Measurements from ENCODE around the gene APLP2. TPM values are rescaled to one million over a fixed set of nuclear protein-coding genes. Genes with fewer than 3 reads are reported as not detected.

APLP2 gene
- polyA plus RNA-seq, 1 donor from 2014 or later = 226 TPM

DNA sequence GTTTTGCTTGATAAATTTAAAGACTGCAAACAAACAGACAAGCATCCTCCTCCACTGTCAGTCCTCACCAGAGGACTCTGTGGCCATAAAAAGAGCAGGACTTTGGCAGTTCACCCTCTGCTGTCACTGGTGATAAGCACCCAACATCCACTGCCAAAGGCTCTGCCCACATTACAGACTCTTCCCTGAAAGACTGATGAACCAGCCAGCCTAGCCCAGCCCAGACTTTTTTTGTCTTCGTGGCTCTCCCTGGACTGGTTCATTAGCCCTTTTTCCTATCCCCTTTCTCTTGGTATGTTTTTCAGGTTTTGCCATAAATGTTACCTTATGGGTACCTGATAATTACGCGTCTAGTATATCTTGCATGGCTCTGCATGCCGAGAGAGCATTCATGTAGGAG lies 104.9 kb downstream of the APLP2 start:
- Histone ChIP-seq H3K9me3 (ENCODE audit: low read length) (no peaks in the 10 kb centered on the region), H3F3A (ENCODE audit: insufficient read depth, low read length, poor library complexity, severe bottlenecking) (no peaks in the 10 kb centered on the region), H3K79me2 (replicated peaks; ENCODE audit: insufficient read depth, low read length) (no peaks in the 10 kb centered on the region), H3K9me2 (ENCODE audit: insufficient read depth, low read length) (no peaks in the 10 kb centered on the region), H2AFZ (ENCODE audit: low read depth, low read length) (no peak overlapping the region), H3K27ac (ENCODE audit: low read length) (no peak overlapping the region), H3K36me3 (ENCODE audit: insufficient read depth, low read length) (no peaks in the 10 kb centered on the region), H3K27me3 (ENCODE audit: insufficient read depth, low read depth, low read length) (no peaks in the 10 kb centered on the region), H3K4me3 (ENCODE audit: low read length) (no peak overlapping the region), H4K20me1 (ENCODE audit: insufficient read depth) (no peaks in the 10 kb centered on the region), H3K4me2 (ENCODE audit: low read length) (no peak overlapping the region), H3K9ac (ENCODE audit: low read length) (no peak overlapping the region)
- TF ChIP-seq SMC3 (conservative IDR thresholded peaks at IDR 0.05; ENCODE audit: poor library complexity) (no peak), POLR2AphosphoS5 (IDR thresholded peaks at IDR 0.05) (no peak), EP300 (conservative IDR thresholded peaks at IDR 0.05; ENCODE audit: poor library complexity, severe bottlenecking) (no peak), EZH2 (IDR thresholded peaks at IDR 0.05; ENCODE audit: borderline replicate concordance, insufficient read depth, low read length, poor library complexity, severe bottlenecking) (no peak), TAF1 (IDR thresholded peaks at IDR 0.05; ENCODE audit: low read depth) (no peak), RAD21 (conservative IDR thresholded peaks at IDR 0.05) (no peak), MXI1 (conservative IDR thresholded peaks at IDR 0.05; ENCODE audit: poor library complexity, severe bottlenecking) (no peak), CTCF (IDR thresholded peaks at IDR 0.05; ENCODE audit: poor library complexity, severe bottlenecking) (no peak)
- TF ChIP-seq, protein P1, sequence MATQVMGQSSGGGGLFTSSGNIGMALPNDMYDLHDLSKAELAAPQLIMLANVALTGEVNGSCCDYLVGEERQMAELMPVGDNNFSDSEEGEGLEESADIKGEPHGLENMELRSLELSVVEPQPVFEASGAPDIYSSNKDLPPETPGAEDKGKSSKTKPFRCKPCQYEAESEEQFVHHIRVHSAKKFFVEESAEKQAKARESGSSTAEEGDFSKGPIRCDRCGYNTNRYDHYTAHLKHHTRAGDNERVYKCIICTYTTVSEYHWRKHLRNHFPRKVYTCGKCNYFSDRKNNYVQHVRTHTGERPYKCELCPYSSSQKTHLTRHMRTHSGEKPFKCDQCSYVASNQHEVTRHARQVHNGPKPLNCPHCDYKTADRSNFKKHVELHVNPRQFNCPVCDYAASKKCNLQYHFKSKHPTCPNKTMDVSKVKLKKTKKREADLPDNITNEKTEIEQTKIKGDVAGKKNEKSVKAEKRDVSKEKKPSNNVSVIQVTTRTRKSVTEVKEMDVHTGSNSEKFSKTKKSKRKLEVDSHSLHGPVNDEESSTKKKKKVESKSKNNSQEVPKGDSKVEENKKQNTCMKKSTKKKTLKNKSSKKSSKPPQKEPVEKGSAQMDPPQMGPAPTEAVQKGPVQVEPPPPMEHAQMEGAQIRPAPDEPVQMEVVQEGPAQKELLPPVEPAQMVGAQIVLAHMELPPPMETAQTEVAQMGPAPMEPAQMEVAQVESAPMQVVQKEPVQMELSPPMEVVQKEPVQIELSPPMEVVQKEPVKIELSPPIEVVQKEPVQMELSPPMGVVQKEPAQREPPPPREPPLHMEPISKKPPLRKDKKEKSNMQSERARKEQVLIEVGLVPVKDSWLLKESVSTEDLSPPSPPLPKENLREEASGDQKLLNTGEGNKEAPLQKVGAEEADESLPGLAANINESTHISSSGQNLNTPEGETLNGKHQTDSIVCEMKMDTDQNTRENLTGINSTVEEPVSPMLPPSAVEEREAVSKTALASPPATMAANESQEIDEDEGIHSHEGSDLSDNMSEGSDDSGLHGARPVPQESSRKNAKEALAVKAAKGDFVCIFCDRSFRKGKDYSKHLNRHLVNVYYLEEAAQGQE (IDR thresholded peaks at IDR 0.05; ENCODE audit: borderline replicate concordance) = no peak

DNA sequence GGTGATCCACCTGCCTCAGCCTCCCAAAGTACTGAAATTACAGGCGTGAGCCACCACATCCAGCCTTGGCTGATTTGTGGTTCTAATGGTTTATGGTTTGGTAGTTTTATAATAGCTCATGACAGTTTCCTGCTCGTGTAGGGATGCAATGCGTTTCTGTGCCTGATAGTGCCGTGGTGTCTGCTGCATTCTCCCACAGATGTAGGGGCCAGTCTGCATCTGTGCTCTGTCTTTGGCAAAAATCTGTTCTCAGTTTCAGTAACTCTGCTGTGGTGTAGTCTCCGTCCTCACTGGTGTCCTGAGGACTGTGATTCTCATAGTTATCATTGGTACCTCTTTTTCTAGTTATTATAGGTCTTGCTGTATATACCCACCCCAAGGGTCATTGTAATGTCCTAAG lies 106.2 kb downstream of the APLP2 start:
- no peak overlapping the region for H3K4me2 ChIP-seq (ENCODE audit: low read length)
- no peaks in the 10 kb centered on the region for H3K27me3 ChIP-seq (ENCODE audit: insufficient read depth, low read depth, low read length)
- no peak for TF ChIP-seq CTCF (IDR thresholded peaks at IDR 0.05; ENCODE audit: poor library complexity, severe bottlenecking)
- no peak overlapping the region for H2AFZ ChIP-seq (ENCODE audit: low read depth, low read length)
- no peak overlapping the region for H3K27ac ChIP-seq (ENCODE audit: low read length)
- H4K20me1 ChIP-seq (ENCODE audit: insufficient read depth) = no peaks in the 10 kb centered on the region
- H3K9me3 ChIP-seq (ENCODE audit: low read length) = no peaks in the 10 kb centered on the region
- no peaks in the 10 kb centered on the region for H3K36me3 ChIP-seq (ENCODE audit: insufficient read depth, low read length)
- no peaks in the 10 kb centered on the region for H3F3A ChIP-seq (ENCODE audit: insufficient read depth, low read length, poor library complexity, severe bottlenecking)
- no peak overlapping the region for H3K4me3 ChIP-seq (ENCODE audit: low read length)
- no peaks in the 10 kb centered on the region for H3K9me2 ChIP-seq (ENCODE audit: insufficient read depth, low read length)
- no peaks in the 10 kb centered on the region for H3K79me2 ChIP-seq (replicated peaks; ENCODE audit: insufficient read depth, low read length)
- no peak overlapping the region for H3K9ac ChIP-seq (ENCODE audit: low read length)

Data from neural cell (in vitro differentiated cells).